GM21360 (cell line): ENCODE measurements around the gene TCP11L2.
"Not testable (repeated sequence)": the region's sequence is repeated elsewhere in the genome, so short reads cannot be mapped to it uniquely, and the experiment has no call there.

Experiments
- ATAC-seq: cut with Tn5 transposase; IDR thresholded peaks from one replicate; pipeline ENCODE4 v1.9.1; 2021; ENCODE audit warnings: mild to moderate bottlenecking, moderate library complexity; ENCODE audit not compliant: unreplicated experiment

The TCP11L2 gene

GRCh38 chr12:106341086-106341877 is 38.7 kb downstream of the TCP11L2 start:
- ATAC-seq, result no peak

- ATAC-seq, result no peak
Measured at GRCh38 chr12:106342397-106343213, 40.1 kb downstream of the TCP11L2 start.

- ATAC-seq, result no peak
Measured at GRCh38 chr12:106343214-106343528, 40.6 kb downstream of the TCP11L2 start.

- ATAC-seq, result no peak
Measured at GRCh38 chr12:106344131-106344530, 41.6 kb downstream of the TCP11L2 start.

GRCh38 chr12:106345746-106346145 is 43.2 kb downstream of the TCP11L2 start:
- no peak for ATAC-seq

GRCh38 chr12:106348411-106348810 is 45.9 kb downstream of the TCP11L2 start:
- no peak for ATAC-seq

- no peak for ATAC-seq
Measured at GRCh38 chr12:106353175-106353574, 50.6 kb downstream of the TCP11L2 start.

GRCh38 chr12:106357549-106358395 is 55.2 kb downstream of the TCP11L2 start, which contains the start of gene POLR3B:
Gene POLR3B, plus strand, starts transcription at chr12:106357748. Its CDS starts 132 bp downstream, at chr12:106357880.
- peak; percentile 90 for ATAC-seq

GRCh38 chr12:106358396-106359241 is 56.1 kb downstream of the TCP11L2 start:
- ATAC-seq, result peak; percentile 15

GRCh38 chr12:106359646-106360399 is 57.3 kb downstream of the TCP11L2 start:
- no peak for ATAC-seq

- ATAC-seq, result no peak
Measured at GRCh38 chr12:106360400-106360994, 58.0 kb downstream of the TCP11L2 start.

GRCh38 chr12:106362971-106363370 is 60.4 kb downstream of the TCP11L2 start:
- no peak for ATAC-seq

GRCh38 chr12:106364261-106364660 is 61.7 kb downstream of the TCP11L2 start:
- ATAC-seq, result no peak

GRCh38 chr12:106369624-106370346 is 67.3 kb downstream of the TCP11L2 start:
- no peak for ATAC-seq

GRCh38 chr12:106378788-106379187 is 76.3 kb downstream of the TCP11L2 start:
- no peak for ATAC-seq

- no peak for ATAC-seq
Measured at GRCh38 chr12:106380954-106381353, 78.4 kb downstream of the TCP11L2 start.

GRCh38 chr12:106381866-106382265 is 79.3 kb downstream of the TCP11L2 start:
- not testable (repeated sequence) for ATAC-seq

- ATAC-seq, result no peak
Measured at GRCh38 chr12:106386813-106387535, 84.4 kb downstream of the TCP11L2 start.
